Superior temporal gyrus (tissue), 1 donor: Measurements from ENCODE around the gene PCP2.
"Not testable (repeated sequence)": the region's sequence is repeated elsewhere in the genome, so short reads cannot be mapped to it uniquely, and the experiment has no call there.

Experiments used
- DNase-seq: peaks from one replicate; pipeline ENCODE4 v3.0.0-alpha.2; 2016; ENCODE audit errors: extremely low spot score

The PCP2 gene

DNA sequence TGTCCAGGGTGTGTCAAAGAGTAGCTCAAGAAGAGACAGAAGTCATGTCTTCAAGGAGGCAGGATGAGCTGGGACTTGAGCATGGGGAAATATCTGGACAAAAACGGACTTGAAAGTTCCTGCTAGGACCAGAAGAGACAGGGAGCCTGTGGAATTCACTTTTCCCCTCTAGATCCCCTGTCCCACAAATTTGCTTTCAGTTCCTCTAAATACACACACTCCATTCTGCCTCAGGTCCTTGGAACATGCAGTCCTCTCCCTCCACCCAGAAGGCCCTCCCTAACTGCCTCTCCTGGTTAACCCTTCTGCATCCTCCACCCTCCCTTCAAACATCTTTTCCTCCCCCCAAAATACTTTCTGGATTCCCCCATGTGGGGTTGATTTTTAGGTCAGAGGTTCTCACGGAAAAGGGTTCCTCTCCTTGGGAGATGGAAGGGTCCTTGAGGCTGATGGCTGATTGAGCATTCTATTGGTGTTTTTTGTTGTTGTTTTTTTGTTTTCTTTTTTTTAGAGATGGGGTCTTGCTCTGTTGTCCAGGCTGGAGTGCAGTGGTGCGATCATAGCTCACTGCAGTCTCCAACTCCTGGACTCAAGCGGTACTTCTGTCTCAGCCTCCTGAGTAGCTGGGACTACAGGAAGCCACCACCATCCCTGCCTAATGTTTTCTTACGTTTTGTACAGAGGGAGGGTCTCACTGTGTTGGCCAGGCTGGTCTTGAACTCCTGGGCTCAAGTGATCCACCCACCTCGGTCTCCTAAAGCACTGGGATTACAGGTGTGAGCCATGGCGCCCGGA, 28.4 kb upstream of the PCP2 start:
- no peak for DNase-seq

- DNase-seq: peak; percentile 57
Observed at GRCh38 chr19:7658219-7658686, 24.7 kb upstream of the PCP2 start.

- DNase-seq: no peak
Observed at GRCh38 chr19:7657131-7657751, 23.7 kb upstream of the PCP2 start.

DNA sequence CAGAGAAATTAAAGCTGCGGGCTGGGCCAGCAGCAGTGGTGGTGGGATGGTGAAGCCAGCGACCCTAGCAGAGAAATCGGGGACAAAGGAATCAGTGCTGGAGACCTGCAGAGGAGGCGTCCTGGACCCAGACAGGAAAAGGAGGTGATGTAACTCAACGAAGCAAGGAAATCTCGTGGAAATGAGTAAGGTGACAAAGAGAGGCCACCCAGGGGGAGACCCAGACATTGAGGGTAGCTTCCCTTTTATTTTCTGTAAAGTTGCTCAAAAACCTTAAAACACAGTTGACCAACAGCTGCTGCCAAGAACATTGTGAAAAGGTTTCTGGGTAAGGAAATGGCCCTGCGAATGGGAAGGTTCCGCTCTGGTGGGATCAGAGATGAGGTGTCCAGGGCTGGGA, 22.1 kb upstream of the PCP2 start:
- DNase-seq: no peak

GRCh38 chr19:7654401-7654800, 20.9 kb upstream of the PCP2 start:
- DNase-seq: no peak

DNA sequence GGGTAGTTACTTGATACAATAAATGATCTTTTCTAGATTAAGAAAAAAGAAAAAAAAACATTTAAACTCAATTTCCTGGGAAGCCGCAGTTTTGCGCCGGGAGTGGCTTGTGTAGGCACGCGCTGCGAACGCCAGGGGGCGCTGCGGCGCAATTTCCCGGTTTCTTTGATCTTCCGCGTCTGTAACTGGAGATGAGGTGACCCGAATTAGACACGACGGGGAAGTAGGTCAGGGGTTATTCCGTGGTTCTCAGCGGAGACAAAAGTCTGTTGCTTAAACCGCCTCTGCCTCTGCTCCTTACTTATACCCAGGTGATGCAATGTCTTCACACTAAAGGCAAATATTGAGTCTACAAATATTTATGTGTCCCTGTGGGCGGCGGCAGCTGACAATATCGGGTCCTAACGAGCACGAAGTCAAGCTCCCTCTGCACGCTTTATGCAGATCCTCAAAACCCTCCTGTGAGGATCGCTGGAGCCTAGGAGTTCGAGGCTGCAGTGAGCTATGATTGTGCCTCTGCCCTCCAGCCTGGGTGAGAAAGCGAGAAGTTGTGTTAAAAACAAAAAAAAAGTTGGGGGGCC, 18.6 kb upstream of the PCP2 start:
- peak; percentile 86 for DNase-seq

- DNase-seq: no peak
Observed at GRCh38 chr19:7650148-7650547, 16.6 kb upstream of the PCP2 start.

- DNase-seq: no peak
Observed at GRCh38 chr19:7648265-7649014, 14.9 kb upstream of the PCP2 start.

- no peak for DNase-seq
Observed at GRCh38 chr19:7647156-7647555, 13.6 kb upstream of the PCP2 start.

DNA sequence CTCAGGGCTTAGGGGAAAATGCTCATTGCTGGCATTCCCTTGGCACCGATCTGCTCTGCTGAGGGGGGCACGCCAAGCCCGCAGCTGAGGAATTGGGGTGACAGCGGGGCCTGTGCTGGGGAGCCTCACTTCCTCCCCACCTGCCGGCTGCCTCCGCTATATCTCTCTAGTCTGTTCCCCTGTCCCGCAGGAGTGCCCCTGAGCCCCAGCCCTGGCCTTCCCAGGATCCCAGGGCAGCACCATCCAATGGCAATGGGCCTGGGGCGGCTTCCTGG, 12.8 kb upstream of the PCP2 start:
- DNase-seq: no peak

- no peak for DNase-seq
Observed at GRCh38 chr19:7645656-7646425, 12.3 kb upstream of the PCP2 start.

GRCh38 chr19:7645163-7645562, 11.6 kb upstream of the PCP2 start:
- DNase-seq: no peak

DNA sequence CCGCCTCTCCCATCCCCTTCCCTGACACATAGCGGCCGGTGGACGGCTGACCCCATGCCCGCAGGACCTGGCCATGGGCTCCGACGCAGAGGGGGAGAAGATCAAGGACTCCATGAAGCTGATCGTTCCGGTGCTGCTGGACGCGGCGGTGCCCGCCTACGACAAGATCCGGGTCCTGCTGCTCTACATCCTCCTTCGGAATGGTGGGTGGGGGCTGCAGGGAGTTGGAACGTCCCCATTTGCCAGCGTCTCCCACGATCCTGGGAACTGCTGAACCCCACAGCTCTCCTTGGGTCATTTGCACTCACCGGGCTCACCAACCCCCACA, 11.0 kb upstream of the PCP2 start:
- no peak for DNase-seq

DNA sequence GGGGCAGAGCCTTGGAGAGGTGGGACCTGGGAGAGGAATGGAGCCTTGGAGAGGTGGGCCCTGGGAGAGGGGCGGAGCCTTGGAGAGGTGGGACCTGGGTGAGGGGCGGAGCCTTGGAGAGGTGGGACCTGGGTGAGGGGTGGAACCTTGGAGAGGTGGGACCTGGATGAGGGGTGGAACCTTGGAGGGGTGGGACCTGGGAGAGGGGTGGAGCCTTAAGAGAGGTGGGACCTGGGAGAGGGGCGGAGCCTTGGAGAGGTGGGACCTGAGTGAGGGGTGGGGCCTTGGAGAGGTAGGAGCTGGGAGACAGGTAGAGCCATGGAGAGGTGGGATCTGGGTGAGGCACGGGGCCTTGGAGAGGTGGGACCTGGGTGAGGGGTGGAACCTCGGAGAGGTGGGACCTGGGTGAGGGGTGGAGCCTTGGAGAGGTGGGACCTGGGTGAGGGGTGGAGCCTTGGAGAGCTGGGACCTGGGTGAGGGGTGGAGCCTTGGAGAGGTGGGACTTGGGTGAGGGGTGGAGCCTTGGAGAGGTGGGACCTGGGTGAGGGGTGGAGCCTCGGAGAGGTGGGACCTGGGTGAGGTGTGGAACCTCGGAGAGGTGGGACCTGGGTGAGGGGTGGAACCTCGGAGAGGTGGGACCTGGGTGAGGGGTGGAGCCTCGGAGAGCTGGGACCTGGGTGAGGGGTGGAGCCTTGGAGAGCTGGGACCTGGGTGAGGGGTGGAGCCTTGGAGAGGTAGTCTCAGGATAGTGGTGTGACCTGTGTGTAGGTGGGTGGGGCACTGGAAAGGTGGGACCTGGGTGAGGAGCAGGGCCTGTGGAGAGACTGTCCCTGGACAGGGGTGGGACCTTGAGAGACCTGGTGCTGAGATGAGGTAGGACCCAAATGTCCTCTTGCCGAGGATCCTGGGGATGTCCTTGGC, 10.4 kb upstream of the PCP2 start:
- not testable (repeated sequence) for DNase-seq

DNA sequence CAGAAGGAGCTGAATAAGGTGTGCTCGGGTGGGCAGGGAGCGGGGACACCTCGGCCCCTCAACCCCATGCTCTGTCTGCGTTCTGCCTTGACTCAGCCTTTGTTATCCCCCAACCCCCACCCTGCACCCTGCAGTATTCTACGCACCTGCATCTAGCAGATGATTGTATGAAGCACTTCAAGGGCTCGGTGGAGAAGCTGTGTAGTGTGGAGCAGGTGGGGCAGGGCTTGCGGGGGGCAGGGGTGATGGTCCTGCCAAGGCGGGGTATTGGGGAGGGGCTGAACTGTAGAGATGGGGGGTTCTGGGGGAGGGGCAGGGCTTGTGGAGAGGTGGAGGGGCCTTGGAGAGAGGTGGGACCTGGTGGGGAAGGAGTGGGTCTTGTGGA, 9.5 kb upstream of the PCP2 start:
- no peak for DNase-seq

DNA sequence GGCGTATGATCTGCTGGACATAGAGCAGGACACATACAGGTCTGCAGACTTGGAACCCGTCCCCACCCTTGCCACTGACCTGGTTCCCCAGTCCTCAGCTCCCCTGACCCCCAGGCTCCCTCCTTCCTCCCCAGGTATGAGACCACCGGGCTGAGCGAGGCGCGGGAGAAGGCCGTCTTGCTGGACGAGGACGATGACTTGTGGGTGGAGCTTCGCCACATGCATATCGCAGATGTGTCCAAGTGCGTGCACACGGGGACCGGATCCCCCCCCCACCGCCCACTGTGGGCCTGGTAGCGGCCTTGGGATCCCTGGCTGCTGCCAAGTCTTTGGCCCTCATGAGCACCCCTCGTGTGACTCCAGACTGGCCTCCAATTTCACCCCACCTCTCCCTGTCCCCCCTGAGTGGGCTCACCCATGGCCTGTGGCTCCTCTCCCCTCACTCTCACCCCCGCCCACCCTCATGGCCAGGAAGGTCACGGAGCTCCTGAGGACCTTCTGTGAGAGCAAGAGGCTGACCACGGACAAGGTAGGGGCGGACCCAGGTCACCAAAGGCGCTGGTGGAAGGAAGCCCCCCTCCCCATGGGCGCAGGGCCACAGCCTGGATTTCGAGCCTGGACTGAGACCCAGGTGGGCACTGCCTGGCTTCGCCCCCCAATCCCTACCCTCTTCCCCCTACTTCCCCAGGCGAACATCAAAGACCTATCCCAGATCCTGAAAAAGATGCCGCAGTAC, 8.9 kb upstream of the PCP2 start:
- DNase-seq: no peak

DNA sequence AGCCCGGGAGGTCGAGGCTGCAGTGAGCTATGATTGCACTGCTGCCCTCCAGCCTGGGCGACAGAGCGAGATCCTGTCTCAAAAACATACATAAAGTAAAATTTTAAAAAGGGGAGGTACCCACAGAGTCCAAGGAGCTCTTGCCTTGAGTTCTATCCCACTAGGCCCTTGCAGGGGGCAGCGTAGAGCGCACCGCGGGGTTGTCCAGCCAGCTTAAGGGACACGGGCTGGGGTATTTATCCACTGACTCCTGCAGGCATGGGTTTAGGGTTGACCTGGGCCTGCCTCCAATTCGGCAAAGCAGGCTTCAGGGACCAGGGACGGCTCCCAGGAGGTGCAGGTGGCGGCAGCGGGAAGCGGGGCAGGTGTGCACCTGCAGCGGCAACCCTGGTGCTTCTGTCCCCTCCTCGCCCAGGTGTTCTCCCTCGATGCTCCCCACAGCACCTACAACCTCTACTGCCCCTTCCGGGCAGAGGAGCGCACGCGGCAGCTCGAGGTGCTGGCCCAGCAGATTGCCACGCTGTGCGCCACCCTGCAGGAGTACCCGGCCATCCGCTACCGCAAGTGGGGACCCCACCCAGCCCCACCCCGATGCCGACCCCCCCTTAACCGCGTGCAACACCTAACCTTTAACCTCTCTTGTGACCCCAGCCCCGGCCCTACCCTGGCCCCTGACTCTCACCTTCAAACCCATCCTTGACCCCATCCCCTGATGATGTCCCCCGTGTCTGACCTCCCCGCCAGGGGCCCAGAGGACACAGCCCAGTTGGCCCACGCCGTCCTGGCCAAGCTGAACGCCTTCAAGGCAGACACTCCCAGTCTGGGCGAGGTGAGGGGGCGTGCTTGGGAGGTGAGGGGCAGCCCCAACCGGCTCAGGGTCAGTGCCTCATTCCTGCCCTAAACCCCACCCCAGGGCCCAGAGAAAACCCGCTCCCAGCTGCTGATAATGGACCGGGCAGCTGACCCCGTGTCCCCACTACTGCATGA, 8.1 kb upstream of the PCP2 start:
- no peak for DNase-seq

DNA sequence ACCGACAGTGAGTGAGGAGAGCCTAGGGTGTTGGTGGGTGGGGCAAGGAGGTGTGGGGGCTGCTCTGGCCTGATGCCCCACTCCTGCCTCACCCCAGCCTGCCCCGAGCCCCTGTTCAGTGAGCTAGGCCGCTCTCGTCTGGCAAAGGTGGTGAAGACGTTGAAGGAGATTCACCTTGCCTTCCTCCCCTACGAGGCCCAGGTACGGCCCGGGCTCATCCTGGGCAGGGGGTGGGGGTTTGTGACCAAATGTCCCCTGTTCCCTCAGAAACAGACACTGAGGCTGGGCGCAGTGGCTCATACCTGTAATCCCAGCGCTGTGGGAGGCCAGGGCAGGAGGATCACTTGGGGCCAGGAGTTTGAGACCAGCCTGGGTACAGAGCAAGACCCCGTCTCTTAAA, 7.3 kb upstream of the PCP2 start:
- DNase-seq: no peak

- DNase-seq: no peak
Observed at GRCh38 chr19:7639863-7640348, 6.4 kb upstream of the PCP2 start.
